DND-41 (cell line): ENCODE measurements around the gene IFITM5.
A peak's percentile ranks its signal among the peaks of the same experiment; 100 is the strongest.

Source experiments
- ATAC-seq: fragments of 200-7000 bp; cut with Tn5 transposase; 3 replicates; pipeline ENCODE4 v1.9.1; 2021; ENCODE audit warnings: low read depth; ENCODE audit not compliant: insufficient read depth
- DNase-seq: peaks from one replicate; pipeline ENCODE4 v3.0.0-alpha.2; 2020
- H2AFZ ChIP-seq: 2 replicates; pipeline ENCODE4 v1.6.0; 2012; ENCODE audit warnings: low read depth, low read length
- H3K27ac ChIP-seq: 2 replicates; pipeline ENCODE4 v1.5.1; 2012; ENCODE audit warnings: low read length, inconsistent platforms
- H3K27me3 ChIP-seq: fragments of 200-600 bp; sonication (generic); 2 replicates; pipeline ENCODE4 v1.6.0; 2012; ENCODE audit warnings: low read length, mild to moderate bottlenecking, inconsistent platforms; ENCODE audit not compliant: insufficient read depth, poor library complexity
- H3K36me3 ChIP-seq: 2 replicates; pipeline ENCODE4 v1.5.1; 2012; ENCODE audit warnings: low read length, inconsistent platforms; ENCODE audit not compliant: insufficient read depth
- H3K4me1 ChIP-seq: 2 replicates; pipeline ENCODE4 v1.5.1; 2012; ENCODE audit warnings: mild to moderate bottlenecking, low read length; ENCODE audit not compliant: insufficient read depth
- H3K4me2 ChIP-seq: 2 replicates; pipeline ENCODE4 v1.6.0; 2012; ENCODE audit warnings: mild to moderate bottlenecking, moderate library complexity, low read length, inconsistent platforms; ENCODE audit not compliant: insufficient read depth
- H3K4me3 ChIP-seq, 2 experiments: fragments of 200-600 bp in 1 of 2; shearing (Covaris generic) in 1 of 2; 2 replicates each; pipeline ENCODE4 v1.5.1; 2012 to 2016; ENCODE audit warnings: inconsistent platforms in 2 of 2, low read length in 2 of 2, mild to moderate bottlenecking in 2 of 2, low read depth in 1 of 2, moderate library complexity in 1 of 2
- H3K79me2 ChIP-seq: 2 replicates; pipeline ENCODE4 v1.6.0; 2012; ENCODE audit warnings: low read length, inconsistent platforms; ENCODE audit not compliant: insufficient read depth
- H3K9ac ChIP-seq: 2 replicates; pipeline ENCODE4 v1.6.0; 2012; ENCODE audit warnings: low read depth, mild to moderate bottlenecking, inconsistent platforms, low read length, moderate library complexity
- H3K9me3 ChIP-seq: 2 replicates; pipeline ENCODE4 v1.5.1; 2012; ENCODE audit warnings: low read length, moderate library complexity, mild to moderate bottlenecking, inconsistent platforms; ENCODE audit not compliant: insufficient read depth, severe bottlenecking
- H4K20me1 ChIP-seq: 2 replicates; pipeline ENCODE4 v1.6.0; 2012; ENCODE audit warnings: low read length; ENCODE audit not compliant: insufficient read depth
- EZH2 ChIP-seq: IDR thresholded peaks from 3 replicates; pipeline ENCODE4 v1.6.1; 2012; ENCODE audit warnings: borderline replicate concordance, low read depth, mild to moderate bottlenecking, moderate library complexity, low read length, inconsistent platforms; ENCODE audit not compliant: severe bottlenecking
- TF ChIP-seq, protein P1 (sequence below): IDR thresholded peaks from 2 replicates; pipeline ENCODE4 v1.5.1; 2012; ENCODE audit warnings: borderline replicate concordance, low read length, moderate library complexity, mild to moderate bottlenecking; ENCODE audit not compliant: poor library complexity, severe bottlenecking; ENCODE audit errors: extremely low read depth

IFITM5 gene

DNA sequence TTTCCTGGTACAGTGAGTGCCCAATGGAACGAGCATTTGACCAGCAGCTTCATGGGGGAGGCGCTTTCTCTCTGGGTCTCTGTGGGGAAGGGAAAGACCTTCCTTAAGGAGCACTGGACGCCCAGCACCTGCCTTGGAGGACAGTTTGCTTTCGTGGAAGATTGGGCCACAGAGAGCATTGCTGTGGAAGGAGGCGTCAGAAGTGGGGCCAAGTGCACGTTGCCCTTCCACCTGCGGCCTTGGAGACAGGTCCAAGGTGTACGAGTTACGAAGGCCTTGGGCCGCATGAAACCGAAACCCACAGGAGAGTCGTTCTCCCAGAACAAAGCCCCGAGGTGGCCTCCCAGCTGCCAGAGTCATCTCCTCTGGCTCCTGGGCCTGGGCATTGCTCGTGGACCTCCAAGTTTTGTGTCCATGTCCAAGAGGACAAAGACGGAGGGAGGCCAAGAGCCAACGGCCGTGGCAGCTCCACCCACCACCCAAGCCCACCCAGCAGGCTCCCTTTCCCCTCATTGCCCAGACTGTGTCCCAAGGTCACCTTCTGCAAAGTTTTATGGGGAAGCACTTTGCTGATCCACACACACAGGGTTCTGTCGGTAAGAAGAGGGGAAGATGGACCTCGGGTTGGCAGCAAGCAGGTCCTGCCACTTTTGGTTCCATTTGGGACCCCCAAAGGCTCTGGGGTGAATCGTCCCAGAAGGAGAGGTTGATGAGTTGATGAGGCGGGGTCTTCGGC is 27.0 kb downstream of the IFITM5 start:
- no peaks in the 10 kb centered on the region for H4K20me1 ChIP-seq
- no peaks in the 10 kb centered on the region for H3K79me2 ChIP-seq
- H3K9ac ChIP-seq = no peak overlapping the region
- no peak overlapping the region for H2AFZ ChIP-seq
- H3K36me3 ChIP-seq = no peaks in the 10 kb centered on the region
- peaks cover 33% of the 10 kb centered on the region for H3K4me1 ChIP-seq
- H3K27me3 ChIP-seq = no peaks in the 10 kb centered on the region
- no peak overlapping the region for H3K4me3 ChIP-seq
- H3K9me3 ChIP-seq = no peaks in the 10 kb centered on the region
- no peak overlapping the region for H3K4me2 ChIP-seq
- ATAC-seq (no peak), DNase-seq (no peak)
- peak overlapping the region; percentile 8; the same call in 1 of the 2 replicates for H3K27ac ChIP-seq
- TF ChIP-seq EZH2 = no peak
- TF ChIP-seq, protein P1, sequence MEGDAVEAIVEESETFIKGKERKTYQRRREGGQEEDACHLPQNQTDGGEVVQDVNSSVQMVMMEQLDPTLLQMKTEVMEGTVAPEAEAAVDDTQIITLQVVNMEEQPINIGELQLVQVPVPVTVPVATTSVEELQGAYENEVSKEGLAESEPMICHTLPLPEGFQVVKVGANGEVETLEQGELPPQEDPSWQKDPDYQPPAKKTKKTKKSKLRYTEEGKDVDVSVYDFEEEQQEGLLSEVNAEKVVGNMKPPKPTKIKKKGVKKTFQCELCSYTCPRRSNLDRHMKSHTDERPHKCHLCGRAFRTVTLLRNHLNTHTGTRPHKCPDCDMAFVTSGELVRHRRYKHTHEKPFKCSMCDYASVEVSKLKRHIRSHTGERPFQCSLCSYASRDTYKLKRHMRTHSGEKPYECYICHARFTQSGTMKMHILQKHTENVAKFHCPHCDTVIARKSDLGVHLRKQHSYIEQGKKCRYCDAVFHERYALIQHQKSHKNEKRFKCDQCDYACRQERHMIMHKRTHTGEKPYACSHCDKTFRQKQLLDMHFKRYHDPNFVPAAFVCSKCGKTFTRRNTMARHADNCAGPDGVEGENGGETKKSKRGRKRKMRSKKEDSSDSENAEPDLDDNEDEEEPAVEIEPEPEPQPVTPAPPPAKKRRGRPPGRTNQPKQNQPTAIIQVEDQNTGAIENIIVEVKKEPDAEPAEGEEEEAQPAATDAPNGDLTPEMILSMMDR = no peak

DNA sequence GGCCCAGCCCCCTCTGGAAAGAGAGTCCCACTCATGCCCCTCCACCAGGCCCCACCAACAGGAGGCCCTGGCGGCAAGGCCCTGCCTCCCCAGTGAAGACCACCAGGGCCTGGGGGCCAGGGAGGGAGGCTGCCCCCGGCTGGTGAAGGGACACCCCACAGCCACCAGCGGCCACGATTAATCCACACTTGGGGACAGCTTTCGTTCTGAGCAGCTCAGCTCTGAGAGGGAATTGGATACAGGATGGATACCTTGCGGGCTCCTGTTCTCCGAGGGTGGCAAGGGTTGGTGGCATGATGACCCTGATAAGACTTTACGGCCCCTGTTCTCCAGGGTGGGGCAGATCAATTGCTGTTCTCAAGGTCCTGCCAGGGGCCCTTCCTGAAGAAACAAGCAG is 28.0 kb downstream of the IFITM5 start:
- Histone ChIP-seq H3K4me1 (peaks cover 37% of the 10 kb centered on the region), H2AFZ (no peak overlapping the region), H3K9me3 (no peaks in the 10 kb centered on the region), H3K4me3 (no peak overlapping the region), H3K27me3 (no peaks in the 10 kb centered on the region), H3K79me2 (no peaks in the 10 kb centered on the region), H3K36me3 (no peaks in the 10 kb centered on the region), H3K27ac (no peak overlapping the region), H4K20me1 (no peaks in the 10 kb centered on the region), H3K9ac (no peak overlapping the region), H3K4me2 (no peak overlapping the region)
- ATAC-seq (no peak), DNase-seq (no peak)
- TF ChIP-seq, protein P1 = no peak
- no peak for TF ChIP-seq EZH2

DNA sequence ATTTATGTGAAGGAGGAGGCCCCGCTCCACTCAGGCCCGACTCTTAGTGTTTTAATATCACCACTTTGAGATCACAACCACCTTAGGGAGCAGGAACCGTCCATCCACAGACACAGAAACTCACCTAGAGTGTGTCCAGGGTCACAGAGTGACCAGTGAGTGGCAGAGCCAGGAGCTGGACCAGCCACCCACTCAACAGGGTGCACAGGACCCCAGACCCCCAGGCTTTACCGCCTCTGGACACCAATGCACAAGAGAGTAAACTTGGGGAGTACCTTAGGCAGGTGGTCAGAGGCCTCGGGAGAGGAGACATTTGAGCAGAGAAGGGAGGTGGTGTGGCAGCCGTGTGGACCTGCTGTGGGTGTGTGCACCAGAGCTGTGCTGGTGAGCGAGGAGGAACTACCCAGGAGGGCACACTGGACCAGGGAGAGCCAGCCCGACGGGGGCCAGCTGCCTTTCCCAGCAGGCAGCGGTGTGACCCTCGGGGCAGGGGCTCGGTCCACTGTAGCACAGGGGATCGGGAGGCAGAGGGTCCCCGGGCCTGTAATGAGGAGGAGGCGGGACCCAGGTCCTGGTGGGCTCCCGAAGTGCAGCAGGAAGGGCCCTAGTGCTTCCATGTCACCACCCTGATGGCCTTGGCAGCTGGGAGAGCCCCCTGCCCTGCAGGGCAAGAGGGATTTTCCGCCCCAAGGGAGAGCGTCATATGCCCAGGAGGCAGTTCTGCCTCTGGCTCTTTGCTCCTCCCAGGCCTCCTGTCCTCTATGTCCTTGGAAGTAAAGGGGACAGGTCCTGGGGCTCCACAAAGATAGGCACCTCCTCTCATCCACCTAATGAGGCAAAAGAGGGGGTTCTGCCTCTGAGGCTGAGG is 28.6 kb downstream of the IFITM5 start:
- TF ChIP-seq EZH2 = no peak
- TF ChIP-seq, protein P1 = no peak
- H3K9ac ChIP-seq = no peak overlapping the region
- no peak overlapping the region for H2AFZ ChIP-seq
- H3K36me3 ChIP-seq = no peaks in the 10 kb centered on the region
- H3K4me3 ChIP-seq = no peak overlapping the region
- H3K27me3 ChIP-seq = no peaks in the 10 kb centered on the region
- DNase-seq = no peak
- no peaks in the 10 kb centered on the region for H3K79me2 ChIP-seq
- no peaks in the 10 kb centered on the region for H4K20me1 ChIP-seq
- no peak overlapping the region for H3K4me2 ChIP-seq
- H3K27ac ChIP-seq = peak overlapping the region; percentile 99
- H3K9me3 ChIP-seq = peaks cover 4% of the 10 kb centered on the region
- no peak for ATAC-seq
- H3K4me1 ChIP-seq = peaks cover 37% of the 10 kb centered on the region
